HG03457 (cell line): Measurements from ENCODE around the gene EFEMP2.
A peak's percentile ranks its signal among the peaks of the same experiment; 100 is the strongest.
"Not testable (repeated sequence)": the region's sequence is repeated elsewhere in the genome, so short reads cannot be mapped to it uniquely, and the experiment has no call there.

Experiments
- ATAC-seq: cut with Tn5 transposase; IDR thresholded peaks from one replicate; pipeline ENCODE4 v1.9.1; 2021; ENCODE audit warnings: moderate number of reproducible peaks; ENCODE audit not compliant: unreplicated experiment

Gene EFEMP2

DNA sequence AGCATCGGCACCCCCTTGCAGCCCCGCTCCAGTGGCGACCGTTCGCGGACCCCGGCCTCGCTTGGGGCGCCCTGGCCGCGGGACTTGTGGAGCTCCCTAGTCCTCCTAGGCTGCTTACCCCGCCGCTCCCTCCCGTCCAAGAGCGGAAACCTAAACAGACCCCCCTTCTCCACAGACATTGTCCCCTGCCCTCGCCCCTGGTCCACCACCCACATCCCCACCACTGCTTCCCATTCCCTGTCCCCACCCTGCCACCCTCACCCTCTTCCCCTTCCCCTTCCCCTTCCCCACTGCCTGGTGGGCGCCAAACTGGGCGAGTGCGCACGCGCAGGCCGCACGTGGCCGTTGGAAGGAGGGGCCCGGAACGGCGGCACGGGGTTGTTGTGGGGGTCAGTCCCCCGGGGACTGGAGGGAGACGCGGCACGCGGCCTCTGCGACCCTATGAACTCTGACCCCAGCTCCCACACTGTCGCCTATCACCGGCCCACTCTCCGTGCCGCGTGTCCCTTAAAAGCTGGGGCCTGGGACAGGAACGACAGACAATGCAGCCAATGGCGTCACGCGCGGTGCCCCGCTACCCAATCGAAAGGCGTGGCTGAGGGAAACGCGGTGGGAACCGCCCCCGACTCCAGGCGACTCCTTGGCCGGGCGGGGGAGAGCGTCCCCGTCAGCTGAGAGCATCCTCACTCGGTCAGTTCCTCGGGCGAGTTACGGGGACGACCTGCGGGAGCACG is 39.1 kb downstream of the EFEMP2 start, which contains the start of gene SNX32:
Gene SNX32, plus strand, starts transcription at position 667 of the 734 bp plus-strand sequence. CDS start 103 bp downstream, outside the sequence.
- peak; percentile 77 for ATAC-seq

- ATAC-seq: not testable (repeated sequence)
Observed at GRCh38 chr11:65832231-65832630, 40.4 kb downstream of the EFEMP2 start.

GRCh38 chr11:65829459-65829858 is 43.1 kb downstream of the EFEMP2 start:
- ATAC-seq: no peak

- ATAC-seq: no peak
Observed at GRCh38 chr11:65826984-65827735, 45.4 kb downstream of the EFEMP2 start.

DNA sequence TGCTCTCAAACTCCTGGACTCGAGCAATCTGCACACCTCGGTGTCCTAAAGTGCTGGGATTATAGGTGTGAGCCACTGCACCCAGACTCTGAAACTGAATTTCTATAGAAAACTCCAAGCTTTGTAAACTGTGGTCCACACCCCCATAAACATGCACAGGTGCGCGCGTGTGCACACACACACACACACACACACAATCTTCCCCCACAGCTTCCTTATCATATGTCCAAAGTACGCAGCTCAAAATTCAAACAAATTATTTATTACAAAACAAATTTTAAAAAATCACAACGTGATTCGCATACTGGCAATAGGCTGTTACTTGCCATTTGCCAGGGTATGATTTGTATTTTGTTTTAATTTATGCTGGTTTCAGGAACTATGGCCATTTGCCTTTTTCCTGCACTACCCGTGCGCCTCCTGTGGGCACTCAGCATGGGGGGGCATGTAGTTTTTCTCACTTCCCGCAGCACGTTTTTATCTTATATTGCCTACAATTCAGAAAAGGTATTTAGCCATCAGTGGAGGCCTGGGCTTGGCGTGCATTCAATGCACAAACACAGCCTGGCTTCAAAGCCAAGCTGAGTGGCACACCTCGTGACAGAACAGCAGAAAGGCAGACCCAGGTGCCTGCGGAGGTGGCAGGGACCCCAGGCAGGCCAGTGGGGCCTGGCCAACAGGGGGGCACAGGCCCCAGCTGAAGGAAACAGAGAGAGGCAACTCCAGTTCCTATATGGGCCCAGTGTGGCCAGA is 49.6 kb downstream of the EFEMP2 start:
- ATAC-seq: no peak

- ATAC-seq: no peak
Observed at GRCh38 chr11:65821107-65821506, 51.5 kb downstream of the EFEMP2 start.

GRCh38 chr11:65817835-65818680 is 54.5 kb downstream of the EFEMP2 start:
- no peak for ATAC-seq

DNA sequence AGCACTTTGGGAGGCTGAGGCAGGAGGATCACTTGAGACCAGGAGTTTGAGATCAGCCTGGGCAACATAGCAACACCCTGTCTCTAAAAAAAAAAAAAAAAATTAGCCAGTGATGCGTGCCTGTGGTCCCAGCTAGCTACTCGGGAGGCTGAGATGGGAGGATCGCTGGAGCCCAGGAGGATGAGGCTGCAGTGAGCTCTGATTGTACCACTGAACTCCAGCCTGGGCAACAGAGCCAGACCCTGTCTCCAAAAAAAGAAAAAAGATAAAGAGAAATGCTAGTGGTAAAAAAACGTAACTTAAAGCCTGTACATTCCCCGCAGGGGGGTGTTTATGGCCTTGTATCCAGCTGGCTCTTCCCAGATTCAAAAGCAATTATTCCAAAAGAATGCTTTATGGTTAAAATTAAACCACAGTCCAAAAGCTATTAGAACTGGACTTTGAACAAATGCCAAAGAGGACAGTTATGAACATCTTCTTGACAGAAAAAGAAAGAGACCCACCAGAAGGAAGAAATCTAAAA is 55.2 kb downstream of the EFEMP2 start:
- ATAC-seq: no peak

- ATAC-seq: no peak
Observed at GRCh38 chr11:65816696-65817095, 55.9 kb downstream of the EFEMP2 start.
